GM12865 (cell line): Measurements from ENCODE around the gene PCDHA12.
"Not testable (repeated sequence)": the region's sequence is repeated elsewhere in the genome, so short reads cannot be mapped to it uniquely, and the experiment has no call there.

Experiments
- DNase-seq: peaks from one replicate; pipeline ENCODE4 v3.0.0; 2010; ENCODE audit warnings: low read depth
- H3K4me3 ChIP-seq: 2 replicates; pipeline ENCODE4 v1.5.1; 2011; ENCODE audit warnings: mild to moderate bottlenecking, low read depth, low read length, control low read depth
- TF ChIP-seq, protein P1 (sequence below): IDR thresholded peaks from 2 replicates; pipeline ENCODE4 v1.5.1; 2011; ENCODE audit warnings: low read length, control low read depth, low read depth, inconsistent platforms; ENCODE audit not compliant: insufficient read depth; ENCODE audit errors: missing control alignments

Gene PCDHA12

DNA sequence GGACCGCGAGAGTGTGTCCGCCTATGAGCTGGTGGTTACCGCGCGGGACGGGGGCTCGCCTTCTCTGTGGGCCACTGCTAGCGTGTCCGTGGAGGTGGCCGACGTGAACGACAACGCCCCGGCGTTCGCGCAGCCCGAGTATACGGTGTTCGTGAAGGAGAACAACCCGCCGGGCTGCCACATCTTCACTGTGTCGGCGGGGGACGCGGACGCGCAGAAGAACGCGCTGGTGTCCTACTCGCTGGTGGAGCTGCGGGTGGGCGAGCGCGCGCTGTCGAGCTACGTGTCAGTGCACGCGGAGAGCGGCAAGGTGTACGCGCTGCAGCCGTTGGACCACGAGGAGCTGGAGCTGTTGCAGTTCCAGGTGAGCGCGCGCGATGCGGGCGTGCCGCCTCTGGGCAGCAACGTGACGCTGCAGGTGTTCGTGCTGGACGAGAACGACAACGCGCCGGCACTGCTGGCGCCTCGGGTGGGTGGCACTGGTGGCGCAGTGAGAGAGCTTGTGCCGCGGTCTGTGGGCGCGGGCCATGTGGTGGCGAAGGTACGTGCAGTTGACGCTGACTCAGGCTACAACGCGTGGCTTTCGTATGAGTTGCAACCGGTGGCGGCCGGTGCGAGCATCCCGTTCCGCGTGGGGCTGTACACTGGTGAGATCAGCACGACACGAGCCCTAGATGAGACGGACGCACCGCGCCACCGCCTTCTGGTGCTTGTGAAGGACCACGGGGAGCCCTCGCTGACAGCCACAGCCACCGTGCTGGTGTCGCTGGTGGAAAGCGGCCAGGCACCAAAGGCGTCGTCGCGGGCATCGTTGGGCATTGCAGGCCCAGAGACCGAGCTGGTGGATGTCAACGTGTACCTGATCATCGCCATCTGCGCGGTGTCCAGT lies 39.2 kb upstream of the PCDHA12 start:
- no peak overlapping the region for H3K4me3 ChIP-seq
- DNase-seq = no peak
- TF ChIP-seq, protein P1, sequence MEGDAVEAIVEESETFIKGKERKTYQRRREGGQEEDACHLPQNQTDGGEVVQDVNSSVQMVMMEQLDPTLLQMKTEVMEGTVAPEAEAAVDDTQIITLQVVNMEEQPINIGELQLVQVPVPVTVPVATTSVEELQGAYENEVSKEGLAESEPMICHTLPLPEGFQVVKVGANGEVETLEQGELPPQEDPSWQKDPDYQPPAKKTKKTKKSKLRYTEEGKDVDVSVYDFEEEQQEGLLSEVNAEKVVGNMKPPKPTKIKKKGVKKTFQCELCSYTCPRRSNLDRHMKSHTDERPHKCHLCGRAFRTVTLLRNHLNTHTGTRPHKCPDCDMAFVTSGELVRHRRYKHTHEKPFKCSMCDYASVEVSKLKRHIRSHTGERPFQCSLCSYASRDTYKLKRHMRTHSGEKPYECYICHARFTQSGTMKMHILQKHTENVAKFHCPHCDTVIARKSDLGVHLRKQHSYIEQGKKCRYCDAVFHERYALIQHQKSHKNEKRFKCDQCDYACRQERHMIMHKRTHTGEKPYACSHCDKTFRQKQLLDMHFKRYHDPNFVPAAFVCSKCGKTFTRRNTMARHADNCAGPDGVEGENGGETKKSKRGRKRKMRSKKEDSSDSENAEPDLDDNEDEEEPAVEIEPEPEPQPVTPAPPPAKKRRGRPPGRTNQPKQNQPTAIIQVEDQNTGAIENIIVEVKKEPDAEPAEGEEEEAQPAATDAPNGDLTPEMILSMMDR = no peak

DNA sequence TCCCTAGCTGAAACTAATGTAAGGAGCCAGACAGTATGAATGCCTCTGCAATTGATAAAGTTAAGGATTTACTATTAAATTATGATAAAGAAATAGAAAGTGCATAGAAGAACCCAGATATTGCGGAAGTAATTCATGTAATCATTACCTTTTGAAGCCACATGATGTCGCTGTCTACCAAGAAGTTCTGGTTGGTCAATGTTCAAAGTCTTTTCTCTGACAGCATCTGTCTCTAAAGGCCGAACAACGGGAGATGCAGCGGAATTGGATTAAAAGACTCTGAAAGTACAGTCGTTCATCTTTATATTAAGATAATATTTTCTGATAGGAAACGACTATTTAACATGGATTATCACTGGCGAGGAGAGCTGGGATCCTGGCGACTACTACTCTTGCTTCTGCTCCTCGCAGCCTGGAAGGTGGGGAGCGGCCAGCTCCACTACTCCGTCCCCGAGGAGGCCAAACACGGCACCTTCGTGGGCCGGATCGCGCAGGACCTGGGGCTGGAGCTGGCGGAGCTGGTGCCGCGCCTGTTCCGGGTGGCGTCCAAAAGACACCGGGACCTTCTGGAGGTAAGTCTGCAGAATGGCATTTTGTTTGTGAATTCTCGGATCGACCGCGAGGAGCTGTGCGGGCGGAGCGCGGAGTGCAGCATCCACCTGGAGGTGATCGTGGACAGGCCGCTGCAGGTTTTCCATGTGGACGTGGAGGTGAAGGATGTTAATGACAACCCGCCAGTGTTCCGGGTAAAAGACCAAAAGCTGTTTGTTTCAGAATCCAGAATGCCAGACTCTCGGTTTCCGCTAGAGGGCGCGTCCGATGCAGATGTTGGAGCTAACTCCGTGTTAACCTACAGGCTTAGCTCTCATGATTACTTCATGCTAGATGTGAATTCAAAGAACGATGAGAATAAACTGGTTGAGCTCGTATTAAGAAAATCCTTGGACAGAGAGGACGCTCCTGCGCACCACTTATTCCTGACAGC lies 33.8 kb upstream of the PCDHA12 start, which contains the start of gene PCDHA8:
Gene PCDHA8 (plus strand): TSS at position 210 of the 985 bp plus-strand sequence. CDS start 135 bp downstream, at position 345.
- H3K4me3 ChIP-seq = no peak within 1 kb of the TSS
- DNase-seq = no peak
- TF ChIP-seq, protein P1 = peak; percentile 20

DNA sequence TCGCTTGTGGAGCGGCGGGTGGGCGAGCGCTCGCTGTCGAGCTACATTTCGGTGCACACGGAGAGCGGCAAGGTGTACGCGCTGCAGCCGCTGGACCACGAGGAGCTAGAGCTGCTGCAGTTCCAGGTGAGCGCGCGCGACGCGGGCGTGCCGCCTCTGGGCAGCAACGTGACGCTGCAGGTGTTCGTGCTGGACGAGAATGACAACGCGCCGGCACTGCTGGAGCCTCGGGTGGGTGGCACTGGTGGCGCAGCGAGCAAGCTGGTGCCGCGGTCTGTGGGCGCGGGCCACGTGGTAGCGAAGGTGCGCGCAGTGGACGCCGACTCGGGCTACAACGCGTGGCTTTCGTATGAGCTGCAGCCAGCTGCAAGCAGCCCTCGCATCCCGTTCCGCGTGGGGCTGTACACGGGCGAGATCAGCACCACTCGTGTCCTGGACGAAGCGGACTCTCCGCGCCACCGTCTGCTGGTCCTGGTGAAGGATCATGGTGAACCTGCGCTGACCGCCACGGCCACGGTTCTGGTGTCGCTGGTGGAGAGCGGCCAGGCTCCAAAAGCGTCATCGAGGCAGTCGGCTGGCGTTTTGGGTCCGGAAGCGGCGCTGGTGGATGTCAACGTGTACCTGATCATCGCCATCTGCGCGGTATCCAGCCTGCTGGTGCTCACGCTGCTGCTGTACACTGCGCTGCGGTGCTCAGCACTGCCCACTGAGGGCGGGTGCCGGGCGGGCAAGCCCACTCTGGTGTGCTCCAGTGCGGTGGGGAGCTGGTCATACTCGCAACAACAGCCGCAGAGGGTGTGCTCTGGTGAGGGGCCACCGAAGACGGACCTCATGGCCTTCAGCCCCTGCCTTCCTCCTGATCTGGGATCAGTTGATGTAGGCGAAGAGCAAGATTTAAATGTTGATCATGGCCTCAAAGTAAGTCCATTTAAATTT lies 32.0 kb upstream of the PCDHA12 start:
- TF ChIP-seq, protein P1 = no peak
- DNase-seq = no peak
- no peak overlapping the region for H3K4me3 ChIP-seq

DNA sequence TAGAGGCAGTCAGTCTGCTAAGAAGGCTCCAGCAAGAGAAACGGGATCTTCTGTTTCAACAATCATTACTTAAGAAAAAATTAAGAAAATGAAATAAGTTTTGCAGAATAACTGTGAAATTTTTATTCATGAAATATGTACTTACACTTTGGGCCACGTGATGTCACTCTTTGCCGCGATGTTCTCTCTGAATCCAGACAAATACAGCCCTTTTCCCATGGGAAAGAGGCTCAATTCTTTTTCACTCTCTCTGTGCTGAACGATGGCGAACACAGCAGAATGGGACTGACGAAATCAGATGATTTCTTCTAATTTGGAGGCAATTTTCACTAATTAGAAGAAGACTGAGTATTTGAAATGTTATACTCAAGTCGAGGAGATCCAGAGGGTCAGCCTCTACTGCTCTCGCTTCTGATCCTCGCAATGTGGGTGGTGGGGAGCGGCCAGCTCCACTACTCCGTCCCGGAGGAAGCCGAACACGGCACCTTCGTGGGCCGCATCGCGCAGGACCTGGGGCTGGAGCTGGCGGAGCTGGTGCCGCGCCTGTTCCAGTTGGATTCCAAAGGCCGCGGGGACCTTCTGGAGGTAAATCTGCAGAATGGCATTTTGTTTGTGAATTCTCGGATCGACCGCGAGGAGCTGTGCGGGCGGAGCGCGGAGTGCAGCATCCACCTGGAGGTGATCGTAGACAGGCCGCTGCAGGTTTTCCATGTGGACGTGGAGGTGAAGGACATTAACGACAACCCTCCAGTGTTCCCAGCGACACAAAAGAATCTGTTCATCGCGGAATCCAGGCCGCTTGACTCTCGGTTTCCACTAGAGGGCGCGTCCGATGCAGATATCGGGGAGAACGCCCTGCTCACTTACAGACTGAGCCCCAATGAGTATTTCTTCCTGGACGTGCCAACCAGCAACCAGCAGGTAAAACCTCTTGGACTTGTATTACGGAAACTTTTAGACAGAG lies 26.7 kb upstream of the PCDHA12 start, which contains the start of gene PCDHA9:
Gene PCDHA9 (plus strand): TSS at position 244 of the 964 bp plus-strand sequence. CDS start 114 bp downstream, at position 358.
- not testable (repeated sequence) for H3K4me3 ChIP-seq, DNase-seq

DNA sequence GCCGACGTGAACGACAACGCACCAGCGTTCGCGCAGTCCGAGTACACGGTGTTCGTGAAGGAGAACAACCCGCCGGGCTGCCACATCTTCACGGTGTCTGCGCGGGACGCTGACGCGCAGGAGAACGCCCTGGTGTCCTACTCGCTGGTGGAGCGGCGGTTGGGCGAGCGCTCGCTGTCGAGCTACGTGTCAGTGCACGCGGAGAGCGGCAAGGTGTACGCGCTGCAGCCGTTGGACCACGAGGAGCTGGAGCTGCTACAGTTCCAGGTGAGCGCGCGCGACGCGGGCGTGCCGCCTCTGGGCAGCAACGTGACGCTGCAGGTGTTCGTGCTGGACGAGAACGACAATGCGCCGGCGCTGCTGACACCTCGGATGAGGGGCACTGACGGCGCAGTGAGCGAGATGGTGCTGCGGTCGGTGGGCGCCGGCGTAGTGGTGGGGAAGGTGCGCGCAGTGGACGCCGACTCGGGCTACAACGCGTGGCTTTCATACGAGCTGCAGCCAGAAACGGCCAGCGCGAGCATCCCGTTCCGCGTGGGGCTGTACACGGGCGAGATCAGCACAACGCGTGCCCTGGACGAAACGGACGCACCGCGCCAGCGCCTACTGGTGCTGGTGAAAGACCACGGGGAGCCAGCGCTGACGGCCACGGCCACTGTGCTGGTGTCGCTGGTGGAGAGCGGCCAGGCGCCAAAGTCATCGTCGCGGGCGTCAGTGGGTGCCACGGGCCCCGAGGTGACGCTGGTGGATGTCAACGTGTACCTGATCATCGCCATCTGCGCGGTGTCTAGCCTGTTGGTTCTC lies 25.1 kb upstream of the PCDHA12 start:
- not testable (repeated sequence) for DNase-seq, H3K4me3 ChIP-seq

DNA sequence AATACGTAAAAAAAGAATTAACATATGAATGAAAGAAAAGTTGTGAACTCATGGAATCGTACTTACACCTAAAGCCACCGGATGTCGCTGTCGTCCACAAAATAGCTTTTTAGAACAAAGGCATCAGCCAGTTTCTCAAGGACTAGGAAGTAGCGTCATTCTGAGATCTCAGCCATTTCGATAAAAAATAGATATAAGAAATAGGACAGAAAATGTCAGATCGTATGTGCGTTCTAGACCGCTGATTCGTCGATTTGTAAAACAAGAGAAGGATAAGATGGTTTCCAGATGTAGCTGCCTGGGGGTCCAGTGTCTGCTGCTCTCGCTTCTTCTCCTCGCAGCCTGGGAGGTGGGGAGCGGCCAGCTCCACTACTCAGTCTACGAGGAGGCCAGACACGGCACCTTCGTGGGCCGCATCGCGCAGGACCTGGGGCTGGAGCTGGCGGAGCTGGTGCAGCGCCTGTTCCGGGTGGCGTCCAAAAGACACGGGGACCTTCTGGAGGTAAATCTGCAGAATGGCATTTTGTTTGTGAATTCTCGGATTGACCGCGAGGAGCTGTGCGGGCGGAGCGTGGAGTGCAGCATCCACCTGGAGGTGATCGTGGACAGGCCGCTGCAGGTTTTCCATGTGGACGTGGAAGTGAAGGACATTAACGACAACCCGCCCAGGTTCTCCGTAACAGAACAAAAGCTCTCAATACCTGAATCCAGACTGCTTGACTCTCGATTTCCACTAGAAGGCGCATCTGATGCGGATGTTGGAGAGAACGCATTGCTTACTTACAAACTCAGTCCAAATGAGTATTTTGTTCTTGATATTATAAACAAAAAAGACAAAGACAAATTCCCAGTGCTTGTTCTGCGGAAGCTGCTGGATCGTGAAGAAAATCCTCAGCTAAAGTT lies 19.1 kb upstream of the PCDHA12 start, which contains the start of gene PCDHA10:
Gene PCDHA10 (plus strand): TSS at position 126 of the 903 bp plus-strand sequence. CDS start 152 bp downstream, at position 278.
- DNase-seq = no peak
- H3K4me3 ChIP-seq = no peak within 1 kb of the TSS
- TF ChIP-seq, protein P1 = no peak
